WTC11 (cell line): ENCODE results near the gene KRTAP10-3. TPM values are rescaled to one million over a fixed set of nuclear protein-coding genes. Genes with fewer than 3 reads are reported as not detected.
"Not testable (repeated sequence)": the region's sequence is repeated elsewhere in the genome, so short reads cannot be mapped to it uniquely, and the experiment has no call there.

ENCODE experiments used
- ATAC-seq: fragments of 200-7000 bp; cut with Tn5 transposase; 2 replicates; pipeline ENCODE4 v1.10.0; 2021; ENCODE audit warnings: mild to moderate bottlenecking, moderate library complexity
- CTCF ChIA-PET: fragments of 300-600 bp; sonication (Branson Sonifier 250); formaldehyde crosslinking; loops from one replicate; lab custom pipeline; 2021; ENCODE audit warnings: antibody characterized with exemption; lab: Charles Lee
- POLR2A ChIA-PET: fragments of 350-600 bp; sonication (Branson Sonifier 250); formaldehyde crosslinking; loops from one replicate; lab custom pipeline; 2021; ENCODE audit warnings: antibody characterized with exemption; lab: Charles Lee
- DNase-seq: peaks from one replicate; pipeline ENCODE4 v3.0.0; 2021; ENCODE audit warnings: low spot score
- H3K27ac Mint-ChIP-seq: 2 replicates; pipeline ENCODE4 v1.8.0; 2021; ENCODE audit warnings: mixed read lengths
- H3K27me3 Mint-ChIP-seq: 2 replicates; pipeline ENCODE4 v1.8.0; 2021; ENCODE audit warnings: low read depth, mild to moderate bottlenecking, moderate library complexity, mixed read lengths
- H3K36me3 Mint-ChIP-seq: 2 replicates; pipeline ENCODE4 v1.8.0; 2021; ENCODE audit warnings: mixed read lengths
- H3K4me1 Mint-ChIP-seq: 2 replicates; pipeline ENCODE4 v1.8.0; 2022; ENCODE audit warnings: mixed read lengths
- H3K4me3 Mint-ChIP-seq: 2 replicates; pipeline ENCODE4 v1.8.0; 2021; ENCODE audit warnings: mild to moderate bottlenecking, moderate library complexity, mixed read lengths
- H3K9me3 Mint-ChIP-seq: 2 replicates; pipeline ENCODE4 v1.8.0; 2021; ENCODE audit warnings: mixed read lengths
- AFF4 ChIP-seq: sonication (generic); formaldehyde crosslinking; IDR thresholded peaks from 2 replicates; pipeline ENCODE4 v1.8.1; 2023; ENCODE audit warnings: mild to moderate bottlenecking, missing genetic modification reagents, borderline replicate concordance
- ATF2 ChIP-seq: sonication (generic); formaldehyde crosslinking; IDR thresholded peaks from 2 replicates; pipeline ENCODE4 v1.8.1; 2022; ENCODE audit warnings: low read depth, missing genetic modification reagents, borderline replicate concordance
- ELF4 ChIP-seq: sonication (generic); formaldehyde crosslinking; IDR thresholded peaks from 2 replicates; pipeline ENCODE4 v1.8.1; 2022; ENCODE audit warnings: low read depth, mild to moderate bottlenecking, moderate library complexity, missing genetic modification reagents
- FOXP1 ChIP-seq: sonication (generic); formaldehyde crosslinking; IDR thresholded peaks from 2 replicates; pipeline ENCODE4 v1.8.0; 2022; ENCODE audit warnings: missing genetic modification reagents, mild to moderate bottlenecking, moderate library complexity, borderline replicate concordance
- ZMAT4 ChIP-seq: fragments of 250-450 bp; sonication (Bioruptor Pico); IDR thresholded peaks from 2 replicates; pipeline ENCODE4 v1.9.0; 2021; ENCODE audit warnings: mild to moderate bottlenecking
- ZNF317 ChIP-seq: sonication (generic); formaldehyde crosslinking; IDR thresholded peaks from 2 replicates; pipeline ENCODE4 v1.8.1; 2023; ENCODE audit warnings: low read depth, mild to moderate bottlenecking, moderate library complexity, missing genetic modification reagents, borderline replicate concordance
- ZNF396 ChIP-seq: fragments of 250-450 bp; sonication (Bioruptor Pico); IDR thresholded peaks from 2 replicates; pipeline ENCODE4 v1.8.0; 2021; ENCODE audit warnings: mild to moderate bottlenecking, moderate library complexity, borderline replicate concordance
- total RNA-seq: library from RNA; stranded (reverse); gene quantifications from 3 replicates; pipeline ENCODE4 v1.2.3, GENCODE V29; 2021

The KRTAP10-3 gene
- total RNA-seq, 1 experiment from 2014 or later: not detected

- peaks cover 37% of the 10 kb centered on the region for H3K9me3 Mint-ChIP-seq
- 0 out of 2 replicates have a peak overlapping the region, but pooled peaks have one; percentile 11 for H3K27ac Mint-ChIP-seq
- H3K27me3 Mint-ChIP-seq: peaks cover 6% of the 10 kb centered on the region
- peaks cover 29% of the 10 kb centered on the region for H3K36me3 Mint-ChIP-seq
- no peak overlapping the region for H3K4me3 Mint-ChIP-seq
- ChIA-PET CTCF (interaction anchor here (0.7 to 2.1 kb wide), 5 partner anchors 65 to 218 kb away, joined by 3 to 8 read pairs (median 5); no protein-coding TSS in a partner anchor), POLR2A (no interaction called here)
- TF ChIP-seq FOXP1 (CRISPR knock-in tag) (no peak), ATF2 (CRISPR knock-in tag) (no peak), ZNF396 (no peak), ZNF317 (no peak), ZMAT4 (CRISPR knock-in tag) (no peak), AFF4 (CRISPR knock-in tag) (no peak)
- H3K4me1 Mint-ChIP-seq: peaks cover 16% of the 10 kb centered on the region
- ATAC-seq (no peak), DNase-seq (no peak)
Measured at GRCh38 chr21:44575307-44576024, 16.9 kb upstream of the KRTAP10-3 start.

GRCh38 chr21:44574457-44575306 is 16.1 kb upstream of the KRTAP10-3 start:
- DNase-seq: no peak

GRCh38 chr21:44573630-44574456 is 15.2 kb upstream of the KRTAP10-3 start, which contains the start of gene KRTAP10-4:
TSS of gene KRTAP10-4 (plus strand) at chr21:44573729. CDS start at chr21:44573759, 30 bp downstream.
- H3K27ac Mint-ChIP-seq, ATAC-seq, POLR2A ChIA-PET, DNase-seq, H3K27me3 Mint-ChIP-seq, H3K4me3 Mint-ChIP-seq: not testable (repeated sequence)
- CTCF ChIA-PET: interaction anchor here (1.0 to 2.1 kb wide), 5 partner anchors 63 to 220 kb away, joined by 3 to 8 read pairs (median 5); no protein-coding TSS in a partner anchor
- Mint-ChIP-seq H3K4me1 (peaks cover 11% of the 10 kb centered on the region), H3K36me3 (peaks cover 32% of the 10 kb centered on the region), H3K9me3 (peaks cover 41% of the 10 kb centered on the region)

More at GRCh38 chr21:44574457-44575306, 16.1 kb upstream of the KRTAP10-3 start:
- H3K27ac Mint-ChIP-seq: no peak overlapping the region
- H3K27me3 Mint-ChIP-seq: peaks cover 6% of the 10 kb centered on the region
- H3K4me3 Mint-ChIP-seq: no peak overlapping the region; the same call in 1 of the 2 replicates
- H3K9me3 Mint-ChIP-seq: peaks cover 41% of the 10 kb centered on the region
- H3K4me1 Mint-ChIP-seq: peaks cover 11% of the 10 kb centered on the region
- ChIA-PET POLR2A (no interaction called here), CTCF (interaction anchor here (0.7 to 2.1 kb wide), 6 partner anchors 64 to 219 kb away, joined by 3 to 8 read pairs (median 4); no protein-coding TSS in a partner anchor)
- H3K36me3 Mint-ChIP-seq: peaks cover 32% of the 10 kb centered on the region
- ATAC-seq: peak; percentile 60
- TF ChIP-seq ELF4 (no peak), ZNF317 (peak; percentile 82)
